Right atrium auricular region (tissue), 2 donors: ENCODE results near the gene BOC. TPM values are rescaled to one million over a fixed set of nuclear protein-coding genes. Genes with fewer than 3 reads are reported as not detected.

Source experiments
- DNase-seq: peaks from one replicate; pipeline ENCODE4 v3.0.0-alpha.2; 2019; ENCODE audit warnings: low spot score
- H3K27ac ChIP-seq, 2 donors: fragments of 200-600 bp; sonication (generic); 1 replicate in 1 of 2; 2 replicates in 1 of 2; pipeline ENCODE4 v1.5.1; 2016 to 2019
- H3K27me3 ChIP-seq, 2 donors: fragments of 200-600 bp; sonication (generic); one replicate each; pipeline versions ENCODE4 v1.5.1 to v1.6.0; 2017 to 2019
- H3K36me3 ChIP-seq: fragments of 200-600 bp; sonication (generic); one replicate; pipeline ENCODE4 v1.5.1; 2016
- H3K4me1 ChIP-seq, 2 donors: fragments of 200-600 bp; sonication (generic); one replicate each; pipeline versions ENCODE4 v1.5.1 to v1.6.0; 2017 to 2019
- H3K4me3 ChIP-seq, 2 donors: fragments of 200-600 bp; sonication (generic); 1 replicate in 1 of 2; 2 replicates in 1 of 2; pipeline ENCODE4 v1.5.1; 2017 to 2019; ENCODE audit warnings: mild to moderate bottlenecking in 1 of 2, moderate library complexity in 1 of 2
- H3K9me3 ChIP-seq, 2 donors: fragments of 200-600 bp; sonication (generic); one replicate each; pipeline ENCODE4 v1.5.1; 2019
- total RNA-seq, 2 donors: library from RNA; depleted of rRNA; stranded (reverse); fragments of >200 nt; gene quantifications; one replicate each; pipeline ENCODE4 v1.1.0, GENCODE V29; 2016
- TF ChIP-seq, protein P1 (sequence below), 2 donors: fragments of 200-600 bp; sonication (generic); IDR thresholded peaks; one replicate each; pipeline ENCODE4 v1.5.1; 2019; ENCODE audit warnings: antibody characterized with exemption in 2 of 2

BOC gene
- total RNA-seq, 2 donors from 2014 or later: 10.6 to 15.4 TPM

DNA sequence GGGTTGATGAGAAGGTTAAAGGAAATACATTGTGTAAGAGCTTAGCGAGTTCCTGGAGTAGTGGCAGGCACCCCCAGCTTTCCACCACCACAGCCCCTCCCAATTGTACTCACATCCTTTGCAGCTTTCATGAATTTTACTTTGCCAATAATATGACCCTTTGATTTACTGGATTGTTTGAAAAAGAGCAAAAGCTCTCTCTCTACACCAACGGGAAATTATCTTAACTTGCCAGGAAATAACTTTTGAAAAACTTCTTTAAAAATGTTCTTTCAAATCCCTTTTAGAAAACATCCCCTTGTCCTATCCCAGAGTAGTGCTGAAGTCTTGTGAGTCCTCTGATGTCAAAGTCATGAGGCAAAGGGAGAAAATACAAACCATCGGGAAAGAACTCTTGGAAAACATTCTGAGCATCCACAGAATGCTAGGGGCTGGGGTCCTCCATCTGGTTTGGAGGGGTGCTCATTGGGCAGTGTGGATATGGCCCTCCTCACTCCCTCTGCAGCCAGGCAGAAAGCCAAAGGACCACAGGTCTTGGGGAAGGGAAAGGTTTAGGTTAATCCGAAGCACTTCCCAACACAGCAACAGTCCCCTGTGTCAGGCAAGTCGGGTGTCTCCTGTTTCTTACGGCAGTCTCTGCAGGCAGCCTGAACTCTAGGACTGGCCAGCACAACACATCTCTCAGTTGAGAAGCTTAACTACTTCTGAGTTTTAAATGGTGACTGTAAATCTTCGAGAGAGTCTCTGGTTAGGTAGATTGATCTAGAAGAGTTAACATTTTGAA lies 36.5 kb downstream of the BOC start:
- Histone ChIP-seq H3K4me1 (peaks cover 0 to 28% of the 10 kb centered on the region in 2 donors), H3K36me3 (no peaks in the 10 kb centered on the region)

DNA sequence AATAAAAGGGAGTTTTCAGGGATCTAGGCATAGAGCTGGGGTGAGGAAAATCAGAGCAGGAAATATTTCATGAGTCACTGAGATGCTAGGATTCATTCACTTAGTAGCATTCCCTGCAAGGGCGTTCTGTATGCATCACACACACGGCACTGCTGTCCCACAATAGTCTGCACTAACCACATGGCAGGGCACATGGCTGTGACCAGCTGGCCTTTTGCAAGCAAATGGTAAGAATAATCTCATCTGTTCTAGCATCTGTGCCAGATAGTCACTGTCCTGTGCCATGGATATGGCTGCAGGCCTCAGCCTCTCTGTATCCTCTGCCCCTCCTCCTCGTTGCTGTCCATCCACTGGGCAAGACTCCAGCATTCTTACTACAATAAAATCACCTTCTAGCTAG lies 37.8 kb downstream of the BOC start:
- TF ChIP-seq, protein P1, sequence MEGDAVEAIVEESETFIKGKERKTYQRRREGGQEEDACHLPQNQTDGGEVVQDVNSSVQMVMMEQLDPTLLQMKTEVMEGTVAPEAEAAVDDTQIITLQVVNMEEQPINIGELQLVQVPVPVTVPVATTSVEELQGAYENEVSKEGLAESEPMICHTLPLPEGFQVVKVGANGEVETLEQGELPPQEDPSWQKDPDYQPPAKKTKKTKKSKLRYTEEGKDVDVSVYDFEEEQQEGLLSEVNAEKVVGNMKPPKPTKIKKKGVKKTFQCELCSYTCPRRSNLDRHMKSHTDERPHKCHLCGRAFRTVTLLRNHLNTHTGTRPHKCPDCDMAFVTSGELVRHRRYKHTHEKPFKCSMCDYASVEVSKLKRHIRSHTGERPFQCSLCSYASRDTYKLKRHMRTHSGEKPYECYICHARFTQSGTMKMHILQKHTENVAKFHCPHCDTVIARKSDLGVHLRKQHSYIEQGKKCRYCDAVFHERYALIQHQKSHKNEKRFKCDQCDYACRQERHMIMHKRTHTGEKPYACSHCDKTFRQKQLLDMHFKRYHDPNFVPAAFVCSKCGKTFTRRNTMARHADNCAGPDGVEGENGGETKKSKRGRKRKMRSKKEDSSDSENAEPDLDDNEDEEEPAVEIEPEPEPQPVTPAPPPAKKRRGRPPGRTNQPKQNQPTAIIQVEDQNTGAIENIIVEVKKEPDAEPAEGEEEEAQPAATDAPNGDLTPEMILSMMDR (IDR thresholded peaks at IDR 0.05): no peak
- peak overlapping the region in 1 of 2 donors; percentile 66 for H3K27ac ChIP-seq
- no peaks in the 10 kb centered on the region for H3K9me3 ChIP-seq
- H3K4me3 ChIP-seq: no peak overlapping the region
- H3K4me1 ChIP-seq: peaks cover 0 to 30% of the 10 kb centered on the region in 2 donors
- H3K36me3 ChIP-seq: no peaks in the 10 kb centered on the region
- no peak for DNase-seq
- H3K27me3 ChIP-seq: no peaks in the 10 kb centered on the region

More for the DNA sequence above, 36.5 kb downstream of the BOC start:
- TF ChIP-seq, protein P1 (IDR thresholded peaks at IDR 0.05): no peak
- Histone ChIP-seq H3K27me3 (no peaks in the 10 kb centered on the region), H3K9me3 (no peaks in the 10 kb centered on the region), H3K4me3 (no peak overlapping the region), H3K27ac (peak overlapping the region; percentile 52 to 66)
- no peak for DNase-seq

- no peak for DNase-seq
- peaks cover 0 to 35% of the 10 kb centered on the region in 2 donors for H3K4me1 ChIP-seq
- no peaks in the 10 kb centered on the region for H3K9me3 ChIP-seq
- no peak overlapping the region for H3K4me3 ChIP-seq
- TF ChIP-seq, protein P1 (IDR thresholded peaks at IDR 0.05): no peak
- H3K36me3 ChIP-seq: no peaks in the 10 kb centered on the region
- no peak overlapping the region for H3K27ac ChIP-seq
- H3K27me3 ChIP-seq: no peaks in the 10 kb centered on the region
Observed at GRCh38 chr3:113249601-113250000, 38.2 kb downstream of the BOC start.

DNA sequence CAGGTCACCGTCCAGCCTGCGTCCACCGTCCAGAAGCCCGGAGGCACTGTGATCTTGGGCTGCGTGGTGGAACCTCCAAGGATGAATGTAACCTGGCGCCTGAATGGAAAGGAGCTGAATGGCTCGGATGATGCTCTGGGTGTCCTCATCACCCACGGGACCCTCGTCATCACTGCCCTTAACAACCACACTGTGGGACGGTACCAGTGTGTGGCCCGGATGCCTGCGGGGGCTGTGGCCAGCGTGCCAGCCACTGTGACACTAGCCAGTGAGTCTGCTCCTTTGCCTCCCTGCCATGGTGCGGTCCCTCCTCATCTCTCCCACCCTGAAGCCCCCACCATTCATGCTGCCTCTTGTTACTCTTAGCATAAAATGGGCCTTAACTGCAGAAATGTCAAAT lies 39.2 kb downstream of the BOC start:
- no peaks in the 10 kb centered on the region for H3K9me3 ChIP-seq
- no peaks in the 10 kb centered on the region for H3K27me3 ChIP-seq
- no peak overlapping the region for H3K27ac ChIP-seq
- H3K36me3 ChIP-seq: no peaks in the 10 kb centered on the region
- no peak overlapping the region for H3K4me3 ChIP-seq
- H3K4me1 ChIP-seq: peaks cover 0 to 41% of the 10 kb centered on the region in 2 donors
- no peak for DNase-seq
- TF ChIP-seq, protein P1 (IDR thresholded peaks at IDR 0.05): no peak

- Histone ChIP-seq H3K4me1 (peaks cover 0 to 34% of the 10 kb centered on the region in 2 donors), H3K36me3 (no peaks in the 10 kb centered on the region), H3K27ac (no peak overlapping the region), H3K27me3 (no peaks in the 10 kb centered on the region), H3K9me3 (no peaks in the 10 kb centered on the region), H3K4me3 (no peak overlapping the region)
- TF ChIP-seq, protein P1 (IDR thresholded peaks at IDR 0.05): no peak
- DNase-seq: no peak
Observed at GRCh38 chr3:113251817-113252216, 40.5 kb downstream of the BOC start.
